Effector memory CD4-positive, alpha-beta T cell (primary cell): ENCODE measurements around the gene CD82.
A peak's percentile ranks its signal among the peaks of the same experiment; 100 is the strongest.
"Not testable (repeated sequence)": the region's sequence is repeated elsewhere in the genome, so short reads cannot be mapped to it uniquely, and the experiment has no call there.

ENCODE experiments used
- DNase-seq, 3 donors: peaks; one replicate each; pipeline ENCODE4 v3.0.0-alpha.2; 2020
- H3K27ac ChIP-seq: 2 replicates; pipeline ENCODE4 v1.7.0; 2013; ENCODE audit warnings: mild to moderate bottlenecking, low read length, moderate library complexity; ENCODE audit not compliant: insufficient read depth, poor library complexity, severe bottlenecking
- H3K27me3 ChIP-seq: replicated peaks from 2 replicates; pipeline ENCODE4 v1.7.0; 2013; ENCODE audit warnings: mild to moderate bottlenecking, low read length; ENCODE audit not compliant: insufficient read depth, control insufficient read depth, poor library complexity, severe bottlenecking
- H3K36me3 ChIP-seq: 2 replicates; pipeline ENCODE4 v1.7.0; 2013; ENCODE audit warnings: mild to moderate bottlenecking, low read length, moderate library complexity; ENCODE audit not compliant: control insufficient read depth, insufficient read depth
- H3K4me1 ChIP-seq: 2 replicates; pipeline ENCODE4 v1.7.0; 2013; ENCODE audit warnings: low read length, mild to moderate bottlenecking; ENCODE audit not compliant: control insufficient read depth, insufficient read depth, poor library complexity, severe bottlenecking
- H3K4me3 ChIP-seq: 2 replicates; pipeline ENCODE4 v1.7.0; 2013; ENCODE audit warnings: low read length, low read depth, mild to moderate bottlenecking; ENCODE audit not compliant: insufficient read depth, poor library complexity, severe bottlenecking
- H3K9me3 ChIP-seq: 2 replicates; pipeline ENCODE4 v1.7.0; 2013; ENCODE audit warnings: mild to moderate bottlenecking, low read length, moderate library complexity; ENCODE audit not compliant: control insufficient read depth

Gene CD82

DNA sequence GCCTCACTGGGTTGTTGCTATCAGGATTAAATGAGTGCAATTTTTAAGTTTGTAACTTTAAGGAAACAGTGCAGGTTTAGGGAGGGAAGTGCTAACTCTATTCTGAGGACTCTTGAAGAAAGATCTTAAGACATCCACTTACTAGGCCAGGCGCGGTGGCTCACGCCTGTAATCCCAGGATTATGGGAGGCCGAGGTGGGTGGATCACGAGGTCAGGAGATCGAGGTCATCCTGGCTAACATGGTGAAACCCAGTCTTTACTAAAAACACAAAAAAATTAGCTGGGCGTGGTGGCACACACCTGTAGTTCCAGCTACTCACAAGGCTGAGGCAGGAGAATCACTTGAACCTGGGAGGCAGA is 5.5 kb upstream of the CD82 start:
- H3K9me3 ChIP-seq, H3K36me3 ChIP-seq, H3K27me3 ChIP-seq, H3K27ac ChIP-seq, H3K4me3 ChIP-seq, DNase-seq: not testable (repeated sequence)
- H3K4me1 ChIP-seq, result peaks cover 17% of the 10 kb centered on the region

GRCh38 chr11:44561275-44561805 is 4.1 kb upstream of the CD82 start:
- H3K4me1 ChIP-seq, result peaks cover 21% of the 10 kb centered on the region

GRCh38 chr11:44561964-44562734 is 3.3 kb upstream of the CD82 start:
- Histone ChIP-seq H3K27me3 (no peaks in the 10 kb centered on the region), H3K9me3 (no peaks in the 10 kb centered on the region), H3K4me1 (peaks cover 26% of the 10 kb centered on the region), H3K36me3 (no peaks in the 10 kb centered on the region), H3K27ac (no peak overlapping the region), H3K4me3 (no peak overlapping the region)
- no peak for DNase-seq

More at GRCh38 chr11:44561275-44561805, 4.1 kb upstream of the CD82 start:
- no peak overlapping the region for H3K4me3 ChIP-seq
- H3K27ac ChIP-seq, result no peak overlapping the region
- H3K27me3 ChIP-seq, result no peaks in the 10 kb centered on the region
- no peak for DNase-seq
- H3K36me3 ChIP-seq, result no peaks in the 10 kb centered on the region
- no peaks in the 10 kb centered on the region for H3K9me3 ChIP-seq

DNA sequence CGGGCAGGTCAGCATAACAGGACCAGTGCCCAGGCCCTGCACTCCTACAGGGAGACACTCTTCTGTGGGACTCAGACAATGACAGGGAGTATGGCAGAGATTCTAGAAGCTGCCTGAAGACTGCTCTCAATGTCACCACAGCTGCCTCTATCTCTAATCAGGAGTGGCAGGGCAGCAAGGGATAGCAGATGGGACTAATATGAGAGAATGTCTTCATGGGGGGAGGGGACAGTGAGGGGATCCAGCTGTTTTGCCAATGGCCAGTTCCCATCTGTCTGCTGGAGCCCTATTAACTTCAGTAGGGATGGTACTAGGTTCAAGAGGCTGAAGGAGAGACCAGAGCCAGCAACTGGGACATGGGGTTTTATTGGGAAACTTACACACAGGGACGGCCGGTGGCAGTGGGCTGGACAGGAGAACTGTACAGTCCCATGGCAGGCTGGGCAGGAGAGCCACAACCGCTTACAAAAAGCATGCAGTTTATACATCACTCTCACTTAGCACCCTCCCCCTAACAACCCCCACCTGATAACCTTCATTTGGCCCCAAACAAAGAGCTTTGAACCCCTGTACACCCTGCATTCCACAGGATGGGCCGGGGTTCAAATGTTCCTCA is 2.5 kb upstream of the CD82 start:
- Histone ChIP-seq H3K27me3 (no peaks in the 10 kb centered on the region), H3K4me1 (peaks cover 34% of the 10 kb centered on the region), H3K9me3 (no peaks in the 10 kb centered on the region), H3K27ac (no peak overlapping the region), H3K36me3 (no peaks in the 10 kb centered on the region), H3K4me3 (no peak overlapping the region)
- DNase-seq, result no peak

DNA sequence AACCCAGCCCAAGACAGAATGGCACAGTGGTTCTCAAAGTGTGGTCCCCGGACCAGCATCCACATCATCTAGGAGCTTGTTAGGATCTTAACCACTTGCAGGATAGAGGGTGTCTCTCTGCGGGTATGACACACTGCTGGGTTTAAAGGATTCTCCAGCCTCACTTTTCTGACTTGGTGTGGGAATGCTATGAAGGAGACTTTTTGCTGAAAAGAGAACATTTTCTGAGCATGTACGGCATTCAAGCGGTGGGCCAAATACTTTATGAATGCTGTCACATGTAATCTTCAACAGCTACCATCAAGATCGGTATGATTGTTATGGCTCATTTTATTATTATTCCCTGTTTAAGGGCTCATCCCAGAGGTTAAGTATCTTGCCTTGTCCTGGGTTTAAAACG is 1.8 kb upstream of the CD82 start:
- Histone ChIP-seq H3K27ac (no peak overlapping the region), H3K4me1 (peaks cover 41% of the 10 kb centered on the region)
- DNase-seq, result no peak

DNA sequence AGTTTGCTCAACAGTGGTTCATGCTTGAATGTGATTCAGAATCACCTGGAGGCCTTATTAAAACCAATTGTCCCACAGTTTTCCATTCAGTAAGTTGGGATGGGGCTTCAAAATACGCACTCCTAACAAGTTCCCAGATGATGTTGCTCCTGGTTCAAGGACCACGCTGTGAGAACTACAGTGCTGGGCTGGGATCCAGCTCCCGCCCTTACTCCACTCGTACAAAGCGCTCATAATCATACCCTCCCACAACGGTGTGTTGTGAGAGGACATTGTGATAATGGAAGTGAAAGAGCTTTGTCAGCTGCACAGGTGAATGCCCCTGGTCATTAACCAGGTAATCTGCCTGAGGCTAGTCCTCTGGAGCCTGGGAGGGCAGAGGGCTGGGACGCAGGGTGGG is 1.3 kb upstream of the CD82 start:
- H3K27ac ChIP-seq, result no peak overlapping the region
- no peak for DNase-seq
- H3K27me3 ChIP-seq, result no peaks in the 10 kb centered on the region
- no peak overlapping the region for H3K4me3 ChIP-seq
- H3K4me1 ChIP-seq, result peaks cover 43% of the 10 kb centered on the region
- H3K36me3 ChIP-seq, result no peaks in the 10 kb centered on the region
- H3K9me3 ChIP-seq, result no peaks in the 10 kb centered on the region

More for the DNA sequence above, 1.8 kb upstream of the CD82 start:
- Histone ChIP-seq H3K36me3 (no peaks in the 10 kb centered on the region), H3K4me3 (no peak overlapping the region), H3K27me3 (no peaks in the 10 kb centered on the region), H3K9me3 (no peaks in the 10 kb centered on the region)

GRCh38 chr11:44564670-44565210 is 723 bp upstream of the CD82 start:
- Histone ChIP-seq H3K4me3 (peak overlapping the region; percentile 88), H3K27me3 (no peaks in the 10 kb centered on the region), H3K9me3 (no peaks in the 10 kb centered on the region), H3K27ac (peak overlapping the region; percentile 87), H3K4me1 (peaks cover 42% of the 10 kb centered on the region), H3K36me3 (no peaks in the 10 kb centered on the region)
- DNase-seq, result no peak

GRCh38 chr11:44565953-44566949 is 788 bp downstream of the CD82 start:
- H3K4me3 ChIP-seq, result peak overlapping the region; percentile 88
- no peaks in the 10 kb centered on the region for H3K36me3 ChIP-seq
- H3K9me3 ChIP-seq, result no peaks in the 10 kb centered on the region
- no peaks in the 10 kb centered on the region for H3K27me3 ChIP-seq
- peak overlapping the region; percentile 87 for H3K27ac ChIP-seq
- peaks cover 55% of the 10 kb centered on the region for H3K4me1 ChIP-seq
- DNase-seq, result no peak

DNA sequence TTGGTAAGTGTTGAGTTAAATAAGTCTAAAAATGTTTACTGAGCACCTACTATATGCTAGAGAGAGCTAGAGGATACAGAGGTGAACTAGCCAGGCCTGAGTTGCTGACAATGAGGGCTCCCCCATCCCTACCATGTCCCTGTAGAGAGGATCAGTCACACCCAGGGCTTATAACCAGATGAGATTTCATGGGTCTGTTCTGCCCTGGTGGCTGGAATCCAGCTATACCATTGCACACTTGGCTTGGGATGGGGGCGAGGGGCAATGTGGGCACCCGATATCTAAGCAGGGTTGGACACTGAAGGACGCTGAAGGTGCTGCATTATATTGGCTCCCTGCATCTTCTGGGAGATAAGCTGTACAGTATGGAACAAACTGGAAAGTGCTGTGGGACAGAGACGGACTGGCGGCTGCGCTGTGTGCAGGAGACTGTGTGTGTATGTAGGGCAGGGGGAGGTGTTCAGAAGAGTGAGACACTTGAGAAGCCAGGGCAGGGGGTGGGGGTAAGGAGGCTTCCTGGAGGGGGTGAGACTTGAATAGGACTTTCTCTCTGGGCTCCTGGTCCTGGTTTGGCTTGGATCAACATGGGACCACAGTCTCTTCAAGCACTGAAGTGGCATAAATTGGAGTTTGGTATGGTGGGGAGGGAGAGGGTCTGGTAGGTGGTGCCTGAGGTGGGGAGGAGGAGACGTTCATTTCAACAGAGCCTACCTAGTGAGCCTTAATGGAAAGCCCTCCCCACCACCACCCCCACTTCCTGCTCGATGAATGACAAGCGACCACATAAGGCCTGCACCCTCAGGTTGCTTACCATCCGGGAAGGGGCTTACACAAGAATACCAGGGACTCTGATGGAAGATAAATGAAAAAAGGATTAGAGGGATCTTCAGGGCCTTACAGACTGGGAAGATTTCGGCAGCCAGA is 1.8 kb downstream of the CD82 start:
- no peaks in the 10 kb centered on the region for H3K27me3 ChIP-seq
- no peaks in the 10 kb centered on the region for H3K9me3 ChIP-seq
- peak overlapping the region; percentile 87 for H3K27ac ChIP-seq
- DNase-seq, result peak in 1 of 3 donors; percentile 24
- H3K4me1 ChIP-seq, result peaks cover 62% of the 10 kb centered on the region
- H3K36me3 ChIP-seq, result no peaks in the 10 kb centered on the region
- H3K4me3 ChIP-seq, result peak overlapping the region; percentile 88
